HCEC 1CT (cell line): ENCODE data around the gene ARHGAP29.

ENCODE experiments used
- DNase-seq: peaks from one replicate; pipeline ENCODE4 v3.0.0-alpha.2; 2017

The ARHGAP29 gene

DNA sequence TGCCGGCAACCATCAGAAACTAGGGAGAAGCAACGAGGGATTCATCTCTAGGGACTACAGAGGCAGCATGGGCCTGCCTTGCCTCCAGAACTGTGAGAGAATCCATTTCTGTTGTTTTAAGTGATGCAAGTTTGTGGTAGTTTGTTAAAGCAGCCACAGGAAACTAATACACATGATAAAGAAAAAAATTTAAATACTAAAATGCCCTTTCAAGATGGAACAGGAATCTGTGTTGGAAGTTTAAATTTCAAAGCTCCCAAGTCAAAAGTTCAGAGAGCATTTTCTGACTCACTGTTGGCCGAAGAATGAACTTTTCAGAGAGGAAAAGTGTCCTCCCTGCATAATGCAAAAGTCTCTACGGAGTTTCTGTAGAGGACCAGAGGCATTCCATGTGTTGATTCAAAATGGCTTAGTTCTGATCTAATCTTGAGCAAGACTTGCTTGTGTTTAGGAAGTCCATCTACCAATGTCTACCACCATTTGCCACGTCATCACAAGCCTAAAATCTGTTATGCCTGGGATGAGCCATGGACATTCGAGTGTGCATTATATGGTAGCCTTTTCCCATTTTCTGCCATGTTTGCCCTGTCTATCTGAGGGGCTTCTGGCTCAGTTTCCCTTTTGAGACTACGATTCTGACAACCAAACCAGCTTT is 22.4 kb upstream of the ARHGAP29 start:
- DNase-seq = peak; percentile 34

DNA sequence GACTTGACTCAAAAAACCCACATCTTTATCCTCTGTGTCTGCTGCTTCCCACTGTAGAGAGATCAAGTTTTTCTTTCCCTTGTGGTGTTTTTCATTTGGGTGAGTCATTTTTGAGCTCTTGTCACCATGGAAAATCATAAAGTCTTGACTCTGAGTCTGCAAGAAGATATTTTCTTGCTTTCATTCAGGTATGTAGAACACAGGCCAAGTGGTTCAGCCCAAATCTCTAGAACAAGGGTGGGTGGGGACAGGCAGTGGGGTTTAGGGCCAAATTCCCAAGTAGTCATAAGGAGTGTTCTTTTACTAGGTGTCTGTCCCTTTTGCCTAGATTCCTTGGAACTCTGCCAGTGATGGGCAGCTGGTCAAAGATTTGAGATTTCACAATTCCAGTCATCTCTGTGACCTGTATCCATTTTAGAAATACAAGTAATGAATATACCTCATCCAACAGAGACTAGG is 21.5 kb upstream of the ARHGAP29 start:
- peak; percentile 88 for DNase-seq

DNA sequence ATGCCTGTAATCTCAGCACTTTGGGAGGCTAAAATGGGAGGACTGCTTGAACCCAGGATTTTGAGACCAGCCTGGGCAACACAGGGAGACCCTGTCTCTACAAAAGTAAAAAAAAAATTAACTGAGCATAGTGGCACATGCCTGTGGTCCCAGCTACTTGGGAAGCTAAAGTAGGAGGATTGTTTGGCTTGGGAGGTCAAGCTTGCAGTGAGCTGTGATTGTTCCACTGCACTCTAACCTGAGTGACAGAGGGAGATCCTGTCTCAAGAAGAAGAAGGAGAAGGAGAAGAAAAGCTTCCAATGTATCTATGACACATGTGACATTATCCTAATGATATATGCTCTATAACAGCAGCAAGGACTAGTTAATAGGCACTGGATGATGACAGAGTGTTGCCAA is 20.1 kb upstream of the ARHGAP29 start:
- no peak for DNase-seq

DNA sequence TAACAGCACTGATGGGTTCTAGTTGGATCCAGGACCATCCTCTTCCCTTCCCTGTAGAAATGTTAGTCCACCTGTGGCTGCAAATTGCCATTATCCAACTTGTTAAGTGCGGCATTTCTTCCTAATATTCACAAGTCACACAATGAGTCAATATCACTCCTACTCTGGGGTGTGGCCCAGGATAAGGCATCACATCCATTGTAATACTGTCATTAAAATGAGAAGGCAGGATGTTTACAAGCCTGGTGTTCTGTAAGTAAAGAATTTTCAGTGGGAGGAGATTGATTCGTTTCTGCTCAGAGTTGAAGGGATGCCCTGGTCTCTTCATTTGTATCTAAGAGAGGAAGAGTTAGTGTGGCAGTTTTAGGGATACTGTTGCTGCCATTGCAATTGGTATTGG is 18.1 kb upstream of the ARHGAP29 start:
- DNase-seq = peak; percentile 30

DNA sequence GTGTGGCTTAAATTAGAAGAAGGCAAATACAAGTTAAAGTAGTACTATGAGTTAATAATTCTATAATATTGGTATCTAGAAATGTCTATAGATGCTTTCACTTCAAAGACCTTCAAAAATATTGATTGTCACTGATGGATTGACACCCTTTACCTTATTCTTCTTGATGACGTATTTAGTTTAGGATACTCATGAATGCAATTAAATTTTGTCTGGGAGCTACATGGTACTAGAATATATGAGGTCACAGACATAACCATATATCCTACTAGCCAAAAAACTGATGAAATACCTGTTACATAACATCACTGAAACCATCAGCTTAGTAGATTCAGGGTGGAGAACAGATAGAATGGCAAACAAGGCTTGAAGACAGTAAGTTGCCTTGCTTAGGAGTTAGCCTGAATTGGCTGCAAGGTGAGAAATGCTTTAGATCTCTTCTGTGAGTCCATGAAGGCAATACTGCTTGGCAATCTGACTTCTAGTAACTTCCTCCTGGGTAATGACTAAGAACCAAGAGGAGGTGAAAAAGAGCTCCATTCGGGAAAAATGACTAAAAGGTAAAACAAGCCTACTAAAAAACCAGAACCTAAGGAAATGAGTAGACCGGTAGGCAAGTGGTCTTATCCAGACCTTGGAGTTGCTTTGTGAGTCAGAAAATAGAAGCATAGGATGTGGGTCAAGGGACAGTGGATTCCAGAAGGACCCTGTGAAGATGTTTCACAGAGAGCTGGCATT is 16.9 kb upstream of the ARHGAP29 start:
- no peak for DNase-seq

DNA sequence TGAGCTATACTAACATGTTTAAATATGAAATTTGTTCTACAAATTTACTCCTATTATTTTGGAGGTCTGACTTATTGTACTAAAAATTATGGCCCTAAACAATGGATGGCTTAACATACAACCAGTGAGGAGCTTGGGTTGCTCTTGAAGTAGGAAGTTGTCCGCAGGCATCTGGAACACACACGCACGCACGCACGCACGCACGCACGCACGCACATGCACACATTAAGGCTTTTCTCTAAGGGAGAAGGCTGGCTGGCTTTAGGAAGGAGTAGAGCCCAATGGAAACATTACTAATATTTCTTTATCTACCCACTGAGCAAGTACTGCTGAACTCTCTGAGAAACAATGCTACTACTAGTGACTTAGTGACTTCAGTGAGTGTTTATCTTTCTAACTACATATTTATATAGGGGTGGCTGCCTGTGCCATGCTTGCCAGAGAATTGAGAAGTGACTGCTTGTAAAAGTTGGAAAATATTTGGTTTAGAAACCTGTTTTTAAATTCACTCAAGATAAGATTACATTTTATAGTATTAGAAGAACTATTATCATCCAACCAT is 16.2 kb upstream of the ARHGAP29 start:
- no peak for DNase-seq

DNA sequence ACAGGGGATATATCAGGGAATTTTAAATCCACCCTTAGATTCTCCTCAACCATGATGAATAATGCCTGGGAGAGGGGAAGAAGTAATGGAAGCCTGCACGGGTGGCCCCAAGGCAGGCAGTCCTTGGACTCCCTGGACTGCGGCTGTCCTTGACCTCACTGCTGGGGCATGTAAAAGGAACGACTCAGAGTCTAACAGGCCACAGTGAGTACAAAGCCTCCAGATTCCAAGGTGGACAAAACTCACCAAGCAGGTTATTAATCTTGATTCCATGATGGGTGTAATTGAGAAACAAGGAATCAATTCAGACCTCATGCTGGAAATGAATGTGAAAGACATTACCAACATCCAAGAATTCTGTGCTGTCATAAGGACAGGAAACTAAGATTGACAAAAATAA is 13.0 kb upstream of the ARHGAP29 start:
- no peak for DNase-seq

DNA sequence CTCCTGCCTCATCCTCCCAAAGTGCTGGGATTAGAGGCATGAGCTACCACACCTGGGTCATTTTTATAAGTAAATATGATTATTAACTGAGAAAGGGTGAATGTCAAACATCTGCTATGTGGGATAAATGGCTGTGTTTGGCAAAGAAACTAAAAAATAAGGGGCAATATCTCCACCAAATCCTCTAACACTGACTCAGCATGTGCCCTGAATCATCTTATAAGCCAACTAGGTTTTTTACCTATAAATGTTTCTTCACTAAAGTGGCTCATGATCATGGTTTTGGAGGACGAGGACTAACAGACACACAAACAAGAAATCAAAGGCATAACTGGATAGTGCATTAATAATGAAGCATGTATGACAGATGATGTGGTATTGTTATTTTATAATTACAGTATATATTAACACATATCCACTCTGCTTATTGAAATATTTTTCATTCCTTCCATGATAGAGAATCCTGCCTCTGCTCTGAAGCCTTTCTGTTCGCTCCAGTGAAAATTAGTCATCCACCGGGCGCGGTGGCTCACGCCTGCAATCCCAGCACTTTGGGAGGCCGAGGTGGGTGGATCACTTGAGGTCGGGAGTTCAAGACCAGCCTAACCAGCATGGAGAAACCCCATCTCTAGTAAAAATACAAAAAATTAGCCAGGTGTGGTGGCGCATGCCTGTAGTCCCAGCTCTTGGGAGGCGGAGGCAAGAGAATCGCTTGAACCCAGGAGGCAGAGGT is 11.7 kb upstream of the ARHGAP29 start:
- DNase-seq = no peak

DNA sequence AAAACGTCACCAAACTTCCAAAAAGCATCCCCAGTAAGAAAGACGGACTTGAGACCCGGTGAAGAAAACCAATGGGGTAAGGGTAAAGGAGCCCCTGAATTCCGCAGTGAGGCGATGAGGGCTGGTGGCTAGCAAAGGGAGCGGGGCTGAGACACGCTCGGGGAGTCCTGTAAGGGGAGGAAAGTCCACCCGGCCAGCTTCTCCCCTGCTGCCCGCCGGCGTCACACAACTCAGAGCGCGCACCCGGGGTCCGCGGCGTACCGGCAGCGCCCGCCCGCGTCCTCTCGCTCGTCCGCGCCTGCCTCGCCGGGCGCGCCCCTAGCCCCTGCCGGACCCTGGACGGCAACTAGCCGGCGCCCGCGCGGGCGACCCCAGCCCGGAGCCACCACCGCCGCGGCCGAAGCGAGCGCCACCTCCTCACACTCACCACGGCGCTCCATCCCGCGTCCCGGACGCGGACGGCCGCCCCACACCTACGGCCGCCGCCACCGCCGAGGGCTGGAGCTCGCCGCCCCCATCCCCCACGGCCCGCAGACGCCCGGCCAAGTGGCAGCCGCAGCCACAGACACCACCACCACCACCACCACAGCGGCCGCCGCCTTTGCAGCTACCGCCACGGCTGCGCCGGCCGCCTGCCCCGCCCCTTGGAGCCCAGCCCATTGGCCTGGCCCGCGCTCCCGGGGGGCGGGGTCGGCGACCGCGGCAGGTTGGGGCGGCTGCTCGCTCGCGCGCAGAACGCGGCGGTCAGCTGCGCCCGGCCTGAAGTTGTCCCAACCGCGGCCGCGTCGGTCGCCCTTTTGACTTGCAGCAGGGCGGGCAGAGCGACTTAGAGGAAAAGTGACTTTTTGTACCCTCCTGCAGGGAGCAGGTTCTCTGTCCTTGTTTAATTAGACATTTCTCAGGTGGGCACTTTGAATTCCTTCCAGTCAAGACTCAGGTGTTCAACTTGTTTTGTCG is 10.0 kb upstream of the ARHGAP29 start:
- peak; percentile 71 for DNase-seq

DNA sequence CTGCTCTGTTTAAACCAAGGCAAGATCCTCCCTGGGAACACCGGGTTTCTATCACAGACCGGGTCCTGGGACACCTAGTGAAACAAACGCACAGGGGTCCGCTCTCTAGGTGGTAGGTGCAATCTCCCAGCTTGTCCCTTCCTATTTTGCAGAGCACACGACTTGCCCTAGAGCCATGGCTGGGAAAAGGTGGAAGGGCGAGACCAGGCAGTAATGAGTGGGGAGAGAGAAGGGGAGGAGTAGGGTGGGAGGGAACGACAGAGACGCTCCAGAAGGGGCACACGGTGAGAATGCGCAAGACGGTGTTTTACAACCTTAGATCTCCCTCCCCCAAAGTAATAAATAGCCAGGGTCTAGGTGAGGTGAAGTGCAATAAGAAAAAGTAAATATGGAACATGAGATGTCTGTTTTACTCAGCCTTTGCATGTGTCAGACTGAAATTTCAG is 9.3 kb upstream of the ARHGAP29 start:
- DNase-seq = no peak

DNA sequence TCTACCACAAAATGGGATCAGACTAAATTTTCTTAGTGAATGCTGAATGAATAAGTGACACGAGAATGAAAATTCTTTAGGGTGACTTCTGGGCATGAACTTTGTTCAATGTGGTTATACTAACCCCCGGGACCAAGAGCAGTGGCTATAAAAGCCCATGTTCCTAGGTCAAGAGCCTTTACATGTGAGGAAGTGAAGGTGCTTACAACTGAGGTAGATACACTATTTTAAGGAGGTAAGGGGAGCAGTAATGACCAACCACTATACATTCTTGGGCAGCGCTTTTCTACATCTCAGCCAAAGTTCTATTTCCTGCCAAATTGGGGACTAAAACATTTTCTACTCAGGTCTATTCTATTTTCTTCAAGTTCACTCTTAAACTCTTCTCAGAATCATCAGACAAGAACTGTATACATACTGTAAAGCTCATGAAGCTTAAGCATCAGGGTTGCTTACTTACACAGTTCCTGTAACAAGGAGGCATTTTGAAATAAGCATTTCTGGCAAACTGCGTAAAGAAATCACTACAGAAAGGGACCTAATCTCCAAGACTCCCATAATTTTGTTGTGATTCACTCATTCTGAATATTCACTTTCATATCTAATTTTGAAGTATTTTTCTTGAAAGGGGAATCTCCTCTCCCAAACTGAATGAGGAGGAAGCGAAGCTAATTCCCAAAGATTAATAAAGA is 8.5 kb upstream of the ARHGAP29 start:
- DNase-seq = no peak

DNA sequence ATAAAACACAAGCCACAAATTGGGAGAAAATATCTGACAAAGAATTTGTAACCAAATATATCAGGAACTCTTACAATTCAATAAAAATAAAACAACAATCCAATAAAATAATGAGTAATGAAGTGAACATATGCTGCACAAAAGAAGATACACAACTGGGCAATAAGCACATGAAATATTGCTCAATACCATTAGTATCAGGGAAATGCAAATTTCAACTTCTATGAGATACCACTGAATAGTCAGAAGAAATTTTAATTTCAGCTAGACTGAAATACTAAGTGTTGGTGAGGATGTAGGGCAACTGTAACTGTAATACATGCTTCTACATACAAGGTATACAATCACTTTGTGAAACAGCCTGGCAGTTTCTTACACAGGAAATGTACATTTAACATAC is 7.4 kb upstream of the ARHGAP29 start:
- no peak for DNase-seq

DNA sequence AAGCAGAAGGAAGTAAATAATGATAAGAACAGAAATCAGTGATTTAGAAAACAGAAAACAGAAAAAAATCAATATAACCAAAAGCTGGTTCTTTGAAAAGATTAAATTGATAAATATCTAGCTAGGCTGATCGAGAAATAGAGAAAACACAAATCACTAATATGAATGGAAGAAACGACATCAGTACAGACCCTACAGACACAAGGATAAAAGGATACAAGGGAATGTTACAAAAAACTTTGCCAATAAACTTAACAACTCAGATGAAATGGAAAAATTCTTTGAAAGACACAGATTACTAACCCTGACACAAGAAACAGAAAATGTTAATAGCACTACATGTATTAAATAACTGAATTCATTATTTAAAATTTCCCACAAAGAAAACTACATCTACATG is 6.3 kb upstream of the ARHGAP29 start:
- no peak for DNase-seq

DNA sequence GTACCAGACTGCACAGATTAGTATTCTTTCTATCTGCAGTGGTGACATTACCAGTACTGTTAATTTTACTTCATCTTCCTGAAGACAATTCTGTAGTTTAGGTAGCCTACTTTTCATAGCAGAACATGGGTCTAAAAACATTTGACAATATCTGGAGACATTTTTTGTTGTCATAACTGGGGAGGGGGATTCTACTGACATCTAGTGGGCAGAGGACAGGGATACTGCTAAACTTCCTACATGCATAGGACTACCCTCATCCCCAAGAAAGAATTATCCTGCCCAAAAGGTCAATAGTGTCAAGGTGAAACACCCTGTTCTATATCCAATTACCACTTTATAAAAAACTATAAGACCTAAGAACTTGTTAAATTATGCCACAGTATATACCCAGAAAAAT is 3.4 kb upstream of the ARHGAP29 start:
- DNase-seq = no peak

DNA sequence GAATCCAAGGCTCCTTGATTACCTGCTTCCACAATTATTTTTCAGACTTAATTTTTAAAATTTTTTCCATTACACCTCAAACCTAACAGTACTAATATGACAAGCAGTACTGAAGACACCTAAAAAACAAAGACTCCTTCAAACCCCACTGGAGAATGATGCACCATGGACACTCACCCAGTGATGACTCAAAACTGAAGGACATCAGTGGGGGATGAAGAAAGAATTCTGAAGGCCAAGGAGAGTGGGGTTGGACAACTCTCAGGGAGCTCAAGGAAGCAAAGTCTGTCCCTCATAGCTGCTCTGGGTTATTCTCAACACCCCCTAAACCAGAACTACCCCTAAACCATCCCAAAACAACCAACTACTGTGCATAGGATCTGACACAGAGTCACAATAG is 2.4 kb upstream of the ARHGAP29 start:
- peak; percentile 35 for DNase-seq

DNA sequence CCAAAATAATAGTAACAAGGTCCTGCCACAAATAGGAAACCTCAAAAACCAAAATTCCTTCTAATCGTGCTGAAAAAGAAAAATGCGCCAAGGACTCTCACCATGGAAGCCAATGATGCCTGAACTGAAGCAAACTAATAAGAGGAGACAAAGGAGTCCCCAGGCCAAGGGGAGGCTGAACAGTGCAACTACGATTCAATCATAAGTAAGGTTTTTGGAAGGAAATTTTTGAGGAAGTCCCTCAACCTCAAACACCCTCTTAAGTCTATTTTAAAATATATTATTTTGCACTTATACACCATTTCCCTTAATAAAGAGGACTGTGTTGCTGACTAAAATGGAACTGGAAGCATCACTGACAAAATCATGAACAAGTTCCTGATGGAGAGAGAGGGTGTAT is 1.7 kb upstream of the ARHGAP29 start:
- no peak for DNase-seq

DNA sequence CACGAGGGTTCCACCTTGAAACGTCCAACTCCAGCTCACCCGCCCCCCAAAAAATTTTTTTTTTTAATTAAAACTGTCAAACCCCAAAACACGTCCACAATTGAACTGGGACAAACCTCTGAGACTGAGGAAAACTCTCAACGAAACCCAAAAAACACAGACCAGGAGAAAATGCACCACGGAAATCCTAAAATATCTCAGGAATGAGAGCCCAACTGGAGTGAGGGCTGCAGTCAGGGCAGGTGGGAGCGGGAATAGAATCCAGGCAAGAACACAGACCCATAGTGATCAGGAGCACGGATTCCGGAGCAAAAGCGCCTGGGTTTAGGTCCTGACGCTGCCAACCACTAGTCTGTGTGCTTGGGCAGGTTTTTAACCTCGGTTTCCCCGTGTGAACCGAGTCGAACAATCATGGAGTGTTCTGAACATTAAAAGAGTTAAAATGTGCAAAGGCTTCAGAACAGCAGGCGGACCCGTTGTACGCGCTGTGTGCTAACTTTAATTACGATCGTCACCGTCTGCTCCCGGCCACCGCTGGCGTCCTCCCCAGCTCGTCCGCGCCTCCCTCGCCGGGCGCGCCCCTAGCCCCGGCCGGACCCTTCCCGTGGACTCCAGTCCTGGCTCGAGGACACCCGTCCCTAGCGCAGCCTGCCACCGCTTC is 624 bp downstream of the ARHGAP29 start:
- DNase-seq = peak; percentile 63

DNA sequence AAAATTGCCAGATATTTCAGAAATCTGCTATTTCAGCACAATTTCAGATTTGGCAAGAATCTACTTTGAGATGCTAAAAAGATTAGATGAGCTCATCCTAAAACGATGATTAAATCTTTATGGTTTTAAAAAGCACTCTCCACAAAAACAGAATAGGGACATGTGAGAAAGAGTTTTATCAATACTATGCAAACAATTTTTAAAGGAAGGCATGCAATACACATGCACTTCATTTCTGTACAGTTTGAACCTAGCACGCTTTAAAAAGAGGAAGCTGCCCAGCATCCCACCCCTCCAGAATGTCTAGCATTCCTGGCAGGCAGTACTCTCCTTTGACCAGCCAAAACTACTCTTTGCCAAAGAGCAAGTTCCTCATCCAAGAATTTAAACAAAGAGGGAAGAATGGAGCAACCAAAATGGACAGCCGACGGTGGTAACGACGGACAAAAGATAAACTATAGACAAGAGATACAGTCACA is 1.3 kb downstream of the ARHGAP29 start:
- no peak for DNase-seq

DNA sequence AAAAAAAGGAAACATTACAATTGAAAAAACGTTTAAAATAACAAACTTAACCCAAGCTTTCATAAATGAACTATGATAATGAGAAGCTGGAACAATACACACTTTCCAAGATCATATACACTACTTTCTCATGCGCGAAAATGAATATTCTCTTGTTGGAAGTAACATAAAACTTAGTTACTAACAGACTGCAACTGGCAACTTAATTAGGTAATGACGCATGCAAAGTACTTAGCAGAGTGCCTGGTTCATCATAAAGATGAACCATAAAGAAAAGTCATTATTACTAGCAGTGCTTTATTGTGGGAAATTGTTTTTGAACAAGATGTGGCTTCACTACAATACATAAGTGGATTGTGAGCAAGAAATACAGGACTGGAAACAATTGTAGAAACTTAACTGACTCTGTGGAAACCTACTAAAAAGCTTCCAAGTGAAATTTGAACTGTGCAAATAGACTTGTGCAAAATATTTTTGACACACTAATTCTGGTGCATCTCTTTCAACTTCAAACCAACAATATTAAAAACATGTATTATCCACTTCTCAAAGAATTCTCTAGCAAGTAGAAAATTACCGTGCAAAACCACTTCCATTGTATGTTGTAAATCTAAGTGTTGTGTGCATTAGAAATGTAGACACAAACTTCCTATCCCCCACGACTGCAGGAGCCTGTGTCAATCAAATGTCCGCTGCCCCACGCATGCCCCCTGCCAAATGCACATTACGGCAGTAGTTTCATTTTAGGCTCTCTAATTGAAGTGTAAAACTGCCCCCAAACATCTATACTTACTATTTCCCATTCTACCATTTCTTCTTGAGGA is 2.0 kb downstream of the ARHGAP29 start:
- DNase-seq = no peak

DNA sequence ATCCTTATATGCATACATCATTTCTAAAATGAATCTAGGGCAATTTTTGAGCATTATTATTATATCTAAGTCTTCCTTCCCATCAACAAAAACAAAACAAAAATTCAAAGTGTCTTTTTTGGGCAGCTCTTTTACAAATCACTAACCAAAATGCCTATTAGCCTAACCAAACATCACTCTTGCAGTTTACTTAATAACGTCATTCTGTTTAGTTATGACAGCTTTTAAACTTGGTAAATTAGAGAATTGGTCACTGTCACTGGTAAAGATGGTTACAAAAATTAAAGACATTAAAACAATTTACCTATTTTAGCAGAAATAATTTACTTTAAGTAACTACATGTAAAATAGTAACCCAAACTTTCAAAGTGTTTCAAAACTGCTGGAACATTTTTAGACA is 2.8 kb downstream of the ARHGAP29 start:
- DNase-seq = no peak
